Measurements from ENCODE around the gene FANK1. TPM values are rescaled to one million over a fixed set of nuclear protein-coding genes. Genes with fewer than 3 reads are reported as not detected.
"Not testable (repeated sequence)": the region's sequence is repeated elsewhere in the genome, so short reads cannot be mapped to it uniquely, and the experiment has no call there.

FANK1 gene
- total and polyA plus RNA-seq, 2 experiments from 2014 or later: 10.2 to 13.3 TPM

- H3K9me3 ChIP-seq (ENCODE audit: low read depth); H3K27me3 ChIP-seq (replicated peaks; ENCODE audit: insufficient read depth); H3K36me3 ChIP-seq (ENCODE audit: low read depth); H4K20me1 ChIP-seq (ENCODE audit: insufficient read depth); H3K4me1 ChIP-seq (ENCODE audit: insufficient read depth); in situ Hi-C loops (cut with MboI); H3K9me2 ChIP-seq (ENCODE audit: insufficient read depth): not testable (repeated sequence)
- H2AFZ ChIP-seq: peak overlapping the region; percentile 77
- 21 to 25% methylated on average over 50 of the region's 50 CpGs for WGBS, 2 experiments (ENCODE audit: low coverage in 1 of 2, low lambda C conversion rate in 2 of 2, missing lambda C conversion rate in 2 of 2)
- H3F3A ChIP-seq (ENCODE audit: insufficient read depth): peaks cover 13% of the 10 kb centered on the region
- H3K27ac ChIP-seq: peak overlapping the region; percentile 84
- H3K9ac ChIP-seq: peak overlapping the region; percentile 89
- peak; percentile 88 for DNase-seq
- H3K79me2 ChIP-seq (ENCODE audit: insufficient read depth): peaks cover 66% of the 10 kb centered on the region
- H3K4me2 ChIP-seq (ENCODE audit: unreplicated experiment): peak overlapping the region; percentile 83
- H3K4me3 ChIP-seq: peak overlapping the region; percentile 88
These were observed 955 bp upstream of the FANK1 start for GRCh38 chr10:125895130-125896087.

DNA sequence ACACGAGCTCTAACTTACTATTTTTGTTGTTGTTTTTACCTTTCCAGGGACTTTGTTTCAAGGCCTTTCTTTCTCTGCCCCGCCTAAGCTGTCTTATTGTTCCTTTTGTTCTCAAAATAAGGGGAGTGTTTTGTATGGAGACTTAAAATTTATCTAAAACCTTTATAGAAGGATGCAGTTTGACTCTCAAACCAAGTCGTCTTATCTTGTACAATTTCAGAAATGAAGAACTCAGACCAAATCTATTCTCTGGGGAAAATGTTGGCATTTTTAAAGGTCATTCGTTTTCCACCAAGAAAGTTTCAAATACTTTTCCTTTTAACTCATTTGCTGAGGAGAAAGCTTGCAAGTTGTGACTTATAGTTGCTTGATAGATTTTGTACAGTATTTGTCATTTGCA is 953 bp downstream of the FANK1 start:
- H3F3A ChIP-seq (ENCODE audit: insufficient read depth): peaks cover 13% of the 10 kb centered on the region
- peaks cover 49% of the 10 kb centered on the region for H3K79me2 ChIP-seq (ENCODE audit: insufficient read depth)
- DNase-seq: peak; percentile 33
- H3K4me3 ChIP-seq: peak overlapping the region; percentile 88
- H3K9me2 ChIP-seq (ENCODE audit: insufficient read depth); H4K20me1 ChIP-seq (ENCODE audit: insufficient read depth); H3K9me3 ChIP-seq (ENCODE audit: low read depth); in situ Hi-C loops (cut with MboI); H3K27me3 ChIP-seq (replicated peaks; ENCODE audit: insufficient read depth); H3K36me3 ChIP-seq (ENCODE audit: low read depth): not testable (repeated sequence)
- H3K4me1 ChIP-seq (ENCODE audit: insufficient read depth): peaks cover 17% of the 10 kb centered on the region; the same call in 1 of the 2 replicates
- peak overlapping the region; percentile 84 for H3K27ac ChIP-seq
- H3K4me2 ChIP-seq (ENCODE audit: unreplicated experiment): peak overlapping the region; percentile 72
- H2AFZ ChIP-seq: peak overlapping the region; percentile 89
- 7 to 8% methylated on average over 4 of the region's 4 CpGs for WGBS, 2 experiments (ENCODE audit: low coverage in 1 of 2, low lambda C conversion rate in 2 of 2, missing lambda C conversion rate in 2 of 2)
- peak overlapping the region; percentile 89 for H3K9ac ChIP-seq

DNA sequence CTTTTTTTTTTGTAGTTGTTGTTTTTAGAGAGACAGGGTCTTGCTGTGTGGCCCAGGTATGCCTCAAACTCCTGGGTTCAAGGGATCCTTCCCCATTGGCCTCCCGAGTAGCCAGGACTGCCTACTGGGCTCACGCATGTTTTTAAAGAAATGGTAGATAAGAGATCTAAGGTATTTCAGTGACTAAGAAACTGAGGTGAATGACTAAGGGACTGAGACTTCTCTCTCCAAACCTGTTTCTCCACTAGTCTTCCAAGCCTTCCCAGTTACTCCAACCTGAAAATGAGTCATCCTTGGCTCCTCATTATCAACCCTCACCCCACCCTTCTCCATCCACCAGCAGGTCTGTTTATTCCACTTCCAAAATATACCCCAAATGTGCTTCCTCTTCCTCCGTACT is 4.6 kb downstream of the FANK1 start:
- H3K9me3 ChIP-seq (ENCODE audit: low read depth); H3K9me2 ChIP-seq (ENCODE audit: insufficient read depth); H3K27me3 ChIP-seq (replicated peaks; ENCODE audit: insufficient read depth); H3K36me3 ChIP-seq (ENCODE audit: low read depth); H3K4me2 ChIP-seq (ENCODE audit: unreplicated experiment); in situ Hi-C loops (cut with MboI); H2AFZ ChIP-seq; H3K27ac ChIP-seq; H3K4me3 ChIP-seq; H3K9ac ChIP-seq; H3F3A ChIP-seq (ENCODE audit: insufficient read depth); H4K20me1 ChIP-seq (ENCODE audit: insufficient read depth): not testable (repeated sequence)
- DNase-seq: peak; percentile 25
- Histone ChIP-seq H3K4me1 (ENCODE audit: insufficient read depth) (peaks cover 13% of the 10 kb centered on the region; the same call in 1 of the 2 replicates), H3K79me2 (ENCODE audit: insufficient read depth) (peaks cover 17% of the 10 kb centered on the region)
- 58 to 63% methylated on average over 3 of the region's 3 CpGs for WGBS, 2 experiments (ENCODE audit: low coverage in 1 of 2, low lambda C conversion rate in 2 of 2, missing lambda C conversion rate in 2 of 2)

GRCh38 chr10:125903135-125903640 is 6.8 kb downstream of the FANK1 start:
- H3K9me2 ChIP-seq (ENCODE audit: insufficient read depth); H3K27ac ChIP-seq; H3K4me1 ChIP-seq (ENCODE audit: insufficient read depth); H3K27me3 ChIP-seq (replicated peaks; ENCODE audit: insufficient read depth); H3K4me2 ChIP-seq (ENCODE audit: unreplicated experiment); H3K9me3 ChIP-seq (ENCODE audit: low read depth); H4K20me1 ChIP-seq (ENCODE audit: insufficient read depth); H3F3A ChIP-seq (ENCODE audit: insufficient read depth); H3K9ac ChIP-seq; H3K4me3 ChIP-seq; H2AFZ ChIP-seq; in situ Hi-C loops (cut with MboI); H3K36me3 ChIP-seq (ENCODE audit: low read depth): not testable (repeated sequence)
- H3K79me2 ChIP-seq (ENCODE audit: insufficient read depth): peaks cover 15% of the 10 kb centered on the region
- 47 to 50% methylated on average over 3 of the region's 3 CpGs for WGBS, 2 experiments (ENCODE audit: low coverage in 1 of 2, low lambda C conversion rate in 2 of 2, missing lambda C conversion rate in 2 of 2)
- DNase-seq: peak; percentile 42

- H3K9me3 ChIP-seq (ENCODE audit: low read depth); DNase-seq; H3K4me1 ChIP-seq (ENCODE audit: insufficient read depth); H3K9ac ChIP-seq; H3K79me2 ChIP-seq (ENCODE audit: insufficient read depth); H2AFZ ChIP-seq; H3K36me3 ChIP-seq (ENCODE audit: low read depth); H3K4me2 ChIP-seq (ENCODE audit: unreplicated experiment); H3K27ac ChIP-seq; H3K4me3 ChIP-seq; in situ Hi-C loops (cut with MboI); H4K20me1 ChIP-seq (ENCODE audit: insufficient read depth); H3K27me3 ChIP-seq (replicated peaks; ENCODE audit: insufficient read depth); H3F3A ChIP-seq (ENCODE audit: insufficient read depth); H3K9me2 ChIP-seq (ENCODE audit: insufficient read depth): not testable (repeated sequence)
- WGBS, 2 experiments (ENCODE audit: low coverage in 1 of 2, low lambda C conversion rate in 2 of 2, missing lambda C conversion rate in 2 of 2): 69 to 71% methylated on average over 4 to 5 of the region's 5 CpGs
These were observed 9.0 kb downstream of the FANK1 start for GRCh38 chr10:125905069-125905994.

- H3K9me3 ChIP-seq (ENCODE audit: low read depth); H3K27ac ChIP-seq; H3F3A ChIP-seq (ENCODE audit: insufficient read depth); H3K4me1 ChIP-seq (ENCODE audit: insufficient read depth); H3K4me2 ChIP-seq (ENCODE audit: unreplicated experiment); DNase-seq; H3K9ac ChIP-seq; H3K9me2 ChIP-seq (ENCODE audit: insufficient read depth); H3K79me2 ChIP-seq (ENCODE audit: insufficient read depth); H3K27me3 ChIP-seq (replicated peaks; ENCODE audit: insufficient read depth); H3K36me3 ChIP-seq (ENCODE audit: low read depth); H3K4me3 ChIP-seq; H2AFZ ChIP-seq; in situ Hi-C loops (cut with MboI); H4K20me1 ChIP-seq (ENCODE audit: insufficient read depth): not testable (repeated sequence)
- WGBS, 2 experiments (ENCODE audit: low coverage in 1 of 2, low lambda C conversion rate in 2 of 2, missing lambda C conversion rate in 2 of 2): 56 to 63% methylated on average over 2 of the region's 2 CpGs
These were observed 11.2 kb downstream of the FANK1 start for GRCh38 chr10:125907598-125907997.

GRCh38 chr10:125908813-125909212 is 12.4 kb downstream of the FANK1 start:
- H3K9me2 ChIP-seq (ENCODE audit: insufficient read depth); H4K20me1 ChIP-seq (ENCODE audit: insufficient read depth); DNase-seq; H3K27me3 ChIP-seq (replicated peaks; ENCODE audit: insufficient read depth); H3K4me2 ChIP-seq (ENCODE audit: unreplicated experiment); in situ Hi-C loops (cut with MboI); H3K4me1 ChIP-seq (ENCODE audit: insufficient read depth); H3K9me3 ChIP-seq (ENCODE audit: low read depth); H3F3A ChIP-seq (ENCODE audit: insufficient read depth); H2AFZ ChIP-seq; H3K4me3 ChIP-seq; H3K79me2 ChIP-seq (ENCODE audit: insufficient read depth); H3K36me3 ChIP-seq (ENCODE audit: low read depth); H3K9ac ChIP-seq; H3K27ac ChIP-seq: not testable (repeated sequence)
- WGBS, 2 experiments (ENCODE audit: low coverage in 1 of 2, low lambda C conversion rate in 2 of 2, missing lambda C conversion rate in 2 of 2): 37 to 42% methylated on average over 2 of the region's 2 CpGs
